Type B pancreatic cell (in vitro differentiated cells): Measurements from ENCODE around the gene SDC3. TPM values are rescaled to one million over a fixed set of nuclear protein-coding genes. Genes with fewer than 3 reads are reported as not detected.

Experiments
- DNase-seq: peaks from one replicate; pipeline ENCODE4 v3.0.0; 2021; ENCODE audit warnings: mixed read lengths; ENCODE audit not compliant: unreplicated experiment; ENCODE audit errors: extremely low spot score
- H3K27ac Mint-ChIP-seq: 2 replicates; pipeline ENCODE4 v1.8.0; 2021; ENCODE audit warnings: mild to moderate bottlenecking, mixed read lengths
- H3K27me3 Mint-ChIP-seq: 2 replicates; pipeline ENCODE4 v1.8.0; 2021; ENCODE audit warnings: mixed read lengths
- H3K36me3 Mint-ChIP-seq: 2 replicates; pipeline ENCODE4 v1.8.0; 2021; ENCODE audit warnings: mixed read lengths
- H3K4me1 Mint-ChIP-seq: one replicate; pipeline ENCODE4 v1.8.0; 2021; ENCODE audit warnings: mixed read lengths; ENCODE audit not compliant: unreplicated experiment
- H3K4me3 Mint-ChIP-seq: 2 replicates; pipeline ENCODE4 v1.8.0; 2021; ENCODE audit warnings: mild to moderate bottlenecking, mixed read lengths
- H3K9me3 Mint-ChIP-seq: 2 replicates; pipeline ENCODE4 v1.8.0; 2021; ENCODE audit warnings: mixed read lengths
- CTCF ChIP-seq: fragments of 200-600 bp; sonication (generic); conservative IDR thresholded peaks from 2 replicates; pipeline ENCODE4 v1.5.0; 2021; ENCODE audit warnings: antibody characterized with exemption, mild to moderate bottlenecking
- total RNA-seq: library from RNA; stranded (reverse); gene quantifications from 2 replicates; pipeline ENCODE4 v1.2.1, GENCODE V29; 2021; ENCODE audit warnings: low replicate concordance

The SDC3 gene
- total RNA-seq, 1 donor from 2014 or later: 54.2 TPM

- H3K9me3 Mint-ChIP-seq: no peaks in the 10 kb centered on the region
- no peaks in the 10 kb centered on the region for H3K36me3 Mint-ChIP-seq
- H3K27ac Mint-ChIP-seq: peak overlapping the region; percentile 58
- no peak for TF ChIP-seq CTCF
- no peak overlapping the region for H3K4me3 Mint-ChIP-seq
- no peaks in the 10 kb centered on the region for H3K27me3 Mint-ChIP-seq
- DNase-seq: no peak
- peaks cover 17% of the 10 kb centered on the region for H3K4me1 Mint-ChIP-seq
These were observed 7.1 kb upstream of the SDC3 start for GRCh38 chr1:30915491-30916230.

- Mint-ChIP-seq H3K9me3 (no peaks in the 10 kb centered on the region), H3K27me3 (no peaks in the 10 kb centered on the region), H3K36me3 (no peaks in the 10 kb centered on the region), H3K27ac (peak overlapping the region; percentile 58), H3K4me1 (peaks cover 17% of the 10 kb centered on the region), H3K4me3 (no peak overlapping the region)
- no peak for DNase-seq
- TF ChIP-seq CTCF: no peak
These were observed 6.4 kb upstream of the SDC3 start for GRCh38 chr1:30914931-30915330.

GRCh38 chr1:30914587-30914922, 6.0 kb upstream of the SDC3 start:
- H3K4me3 Mint-ChIP-seq: no peak overlapping the region
- no peak overlapping the region for H3K27ac Mint-ChIP-seq
- H3K36me3 Mint-ChIP-seq: no peaks in the 10 kb centered on the region
- DNase-seq: no peak
- no peak for TF ChIP-seq CTCF
- H3K9me3 Mint-ChIP-seq: no peaks in the 10 kb centered on the region
- H3K4me1 Mint-ChIP-seq: peaks cover 21% of the 10 kb centered on the region
- peaks cover under 1% of the 10 kb centered on the region for H3K27me3 Mint-ChIP-seq

GRCh38 chr1:30912913-30913652, 4.5 kb upstream of the SDC3 start:
- no peak for TF ChIP-seq CTCF
- no peaks in the 10 kb centered on the region for H3K36me3 Mint-ChIP-seq
- no peaks in the 10 kb centered on the region for H3K9me3 Mint-ChIP-seq
- no peak for DNase-seq
- peak overlapping the region; percentile 58 for H3K27ac Mint-ChIP-seq
- peaks cover 14% of the 10 kb centered on the region for H3K4me1 Mint-ChIP-seq
- H3K27me3 Mint-ChIP-seq: peaks cover 4% of the 10 kb centered on the region
- H3K4me3 Mint-ChIP-seq: no peak overlapping the region

GRCh38 chr1:30912224-30912623, 3.7 kb upstream of the SDC3 start:
- Mint-ChIP-seq H3K4me3 (no peak overlapping the region), H3K9me3 (no peaks in the 10 kb centered on the region), H3K27me3 (peaks cover 8% of the 10 kb centered on the region), H3K36me3 (no peaks in the 10 kb centered on the region), H3K27ac (peak overlapping the region; percentile 12), H3K4me1 (peaks cover 12% of the 10 kb centered on the region)
- TF ChIP-seq CTCF: no peak
- no peak for DNase-seq
